K562 (cell line): ENCODE results near the gene GPM6B. TPM values are rescaled to one million over a fixed set of nuclear protein-coding genes. Genes with fewer than 3 reads are reported as not detected.

ENCODE experiments used
- AFF1 ChIP-seq, 2 experiments: fragments of 450-650 bp; IDR thresholded peaks; 2 replicates each; pipeline ENCODE4 v1.6.1; 2018; ENCODE audit warnings: mild to moderate bottlenecking in 2 of 2, low read depth in 1 of 2; ENCODE audit not compliant: partially characterized antibody in 2 of 2
- KLF6 ChIP-seq: fragments of 250-450 bp; sonication (Bioruptor Pico); IDR thresholded peaks from 2 replicates; pipeline ENCODE4 v1.4.0; 2020; ENCODE audit warnings: mild to moderate bottlenecking, moderate library complexity, borderline replicate concordance
- POLR2G ChIP-seq: fragments of 200-400 bp; formaldehyde crosslinking; IDR thresholded peaks from 2 replicates; pipeline ENCODE4 v1.6.1; 2017; ENCODE audit warnings: low read depth, mild to moderate bottlenecking, antibody characterized with exemption, low read length, moderate library complexity
- PYGO2 ChIP-seq: fragments of 450-650 bp; IDR thresholded peaks from 2 replicates; pipeline ENCODE4 v1.6.1; 2016; ENCODE audit warnings: mild to moderate bottlenecking, missing genetic modification characterization, moderate library complexity, missing compliant biosample characterization
- TFE3 ChIP-seq: fragments of 450-650 bp; formaldehyde crosslinking; IDR thresholded peaks from 2 replicates; pipeline ENCODE4 v1.4.0; 2020; ENCODE audit warnings: mild to moderate bottlenecking, mixed read lengths
- ZBED1 ChIP-seq: IDR thresholded peaks from 2 replicates; pipeline ENCODE4 v1.6.1; 2014
- ZHX1 ChIP-seq: fragments of 150-350 bp; conservative IDR thresholded peaks from 2 replicates; pipeline ENCODE4 v1.6.1; 2014; ENCODE audit warnings: low read length
- ZNF311 ChIP-seq: fragments of 250-450 bp; sonication (Bioruptor Pico); IDR thresholded peaks from 2 replicates; pipeline ENCODE4 v1.4.0; 2020; ENCODE audit warnings: mild to moderate bottlenecking, moderate library complexity
- polyA plus RNA-seq, 8 experiments: library from polyadenylated mRNA; depleted of rRNA in 4 of 8; stranded (reverse) in 5 of 8; unstranded in 3 of 8; fragments of >200 nt; fragmentation: Nextera tagmentation in 2 of 8; fragmentation: Illumina TruSeq in 1 of 8; extraction: Ambion mirVana in 2 of 8; extraction: Trizol in 1 of 8; gene quantifications; 2 replicates each; pipeline versions ENCODE4 v1.2.1 to v1.2.3, GENCODE V29; 2011 to 2014; ENCODE audit warnings: inconsistent platforms in 1 of 8, missing spikeins in 1 of 8
- total RNA-seq, 7 experiments: library from RNA; depleted of rRNA in 6 of 7; stranded (reverse); fragments of >200 nt in 6 of 7; fragmentation: Illumina TruSeq in 2 of 7; extraction: Trizol in 2 of 7; gene quantifications; 2 replicates each; pipeline versions ENCODE4 v1.2.1 to v1.2.3, GENCODE V29; 2011 to 2021; ENCODE audit warnings: low replicate concordance in 1 of 7

The GPM6B gene
- total and polyA plus RNA-seq, 9 of the 15 experiments (the other 6 are each of a cell fraction or from before 2014, with no cell fraction given): 0.14 to 0.32 TPM; not detected in 7

GRCh38 chrX:13803116-13803515 lies 13.8 kb downstream of the GPM6B start (continued):
- no peak for TF ChIP-seq ZHX1
- no peak for TF ChIP-seq ZBED1
- no peak for TF ChIP-seq TFE3 (CRISPR knock-in tag)
- TF ChIP-seq KLF6 (CRISPR knock-in tag): no peak
- TF ChIP-seq ZNF311 (CRISPR knock-in tag): no peak
- TF ChIP-seq PYGO2: no peak
- no peak for TF ChIP-seq POLR2G
- TF ChIP-seq AFF1 (IDR thresholded peaks at IDR 0.05; ENCODE audit: low read depth in 1 of 2, partially characterized antibody in 2 of 2): no peak
